ENCODE results near the gene ATP9A.

DNA sequence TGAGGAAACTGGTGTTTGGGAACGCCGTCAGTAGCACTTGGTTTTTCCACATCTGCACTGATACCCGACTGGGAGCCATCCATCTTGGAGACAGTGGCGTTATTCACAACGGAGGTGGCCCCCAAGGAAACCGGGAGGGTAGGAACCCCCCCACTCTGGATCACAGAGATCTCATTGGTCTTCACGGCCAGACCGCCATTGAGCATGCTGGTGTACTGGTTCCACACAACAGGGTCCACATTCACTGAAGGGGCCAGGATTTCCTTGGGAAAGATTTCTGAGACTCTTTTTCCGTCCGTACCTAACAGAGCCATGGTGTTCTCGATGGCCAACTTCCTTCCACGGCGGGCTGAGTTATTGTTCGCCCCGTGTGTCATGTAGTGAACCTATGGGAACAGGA, 16.1 kb upstream of the ATP9A start:
- TF ChIP-seq, protein P1, sequence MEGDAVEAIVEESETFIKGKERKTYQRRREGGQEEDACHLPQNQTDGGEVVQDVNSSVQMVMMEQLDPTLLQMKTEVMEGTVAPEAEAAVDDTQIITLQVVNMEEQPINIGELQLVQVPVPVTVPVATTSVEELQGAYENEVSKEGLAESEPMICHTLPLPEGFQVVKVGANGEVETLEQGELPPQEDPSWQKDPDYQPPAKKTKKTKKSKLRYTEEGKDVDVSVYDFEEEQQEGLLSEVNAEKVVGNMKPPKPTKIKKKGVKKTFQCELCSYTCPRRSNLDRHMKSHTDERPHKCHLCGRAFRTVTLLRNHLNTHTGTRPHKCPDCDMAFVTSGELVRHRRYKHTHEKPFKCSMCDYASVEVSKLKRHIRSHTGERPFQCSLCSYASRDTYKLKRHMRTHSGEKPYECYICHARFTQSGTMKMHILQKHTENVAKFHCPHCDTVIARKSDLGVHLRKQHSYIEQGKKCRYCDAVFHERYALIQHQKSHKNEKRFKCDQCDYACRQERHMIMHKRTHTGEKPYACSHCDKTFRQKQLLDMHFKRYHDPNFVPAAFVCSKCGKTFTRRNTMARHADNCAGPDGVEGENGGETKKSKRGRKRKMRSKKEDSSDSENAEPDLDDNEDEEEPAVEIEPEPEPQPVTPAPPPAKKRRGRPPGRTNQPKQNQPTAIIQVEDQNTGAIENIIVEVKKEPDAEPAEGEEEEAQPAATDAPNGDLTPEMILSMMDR (conservative IDR thresholded peaks at IDR 0.05) = no peak
- TF ChIP-seq EZH2 (IDR thresholded peaks at IDR 0.05; ENCODE audit: low read depth) = no peak
